HepG2 (cell line): ENCODE measurements around the gene HOMEZ. TPM values are rescaled to one million over a fixed set of nuclear protein-coding genes. Genes with fewer than 3 reads are reported as not detected.
A peak's percentile ranks its signal among the peaks of the same experiment; 100 is the strongest.

Experiments
- ATF6 ChIP-seq: sonication (generic); formaldehyde crosslinking; conservative IDR thresholded peaks from 2 replicates; pipeline ENCODE4 v1.4.0; 2020; ENCODE audit warnings: missing genetic modification reagents
- BATF2 ChIP-seq: sonication (generic); formaldehyde crosslinking; IDR thresholded peaks from 2 replicates; pipeline ENCODE4 v1.8.0; 2022; ENCODE audit warnings: mild to moderate bottlenecking, missing genetic modification reagents, moderate library complexity
- CREB1 ChIP-seq, 2 experiments: fragments of 450-650 bp in 1 of 2; IDR thresholded peaks; 2 replicates each; pipeline ENCODE4 v1.6.1; 2016 to 2017; ENCODE audit warnings: control low read depth in 1 of 2, mild to moderate bottlenecking in 1 of 2, missing compliant biosample characterization in 1 of 2, missing genetic modification characterization in 1 of 2
- E2F5 ChIP-seq: sonication (generic); formaldehyde crosslinking; conservative IDR thresholded peaks from 2 replicates; pipeline ENCODE4 v1.4.0; 2020; ENCODE audit warnings: missing genetic modification reagents
- GRHL1 ChIP-seq: sonication (generic); formaldehyde crosslinking; conservative IDR thresholded peaks from 2 replicates; pipeline ENCODE4 v1.8.0; 2022; ENCODE audit warnings: missing genetic modification reagents
- KDM4B ChIP-seq: sonication (generic); formaldehyde crosslinking; IDR thresholded peaks from 2 replicates; pipeline ENCODE4 v1.4.0; 2020; ENCODE audit warnings: missing genetic modification reagents
- MBNL3 ChIP-seq: fragments of 250-450 bp; sonication (Bioruptor Pico); conservative IDR thresholded peaks from 2 replicates; pipeline ENCODE4 v1.8.0; 2022; ENCODE audit warnings: mild to moderate bottlenecking, inconsistent platforms
- NONO ChIP-seq, 2 experiments: fragments of 450-650 bp in 1 of 2; sonication (generic) in 1 of 2; formaldehyde crosslinking in 1 of 2; IDR thresholded peaks in 1 of 2; conservative IDR thresholded peaks in 1 of 2; 2 replicates each; pipeline versions ENCODE4 v1.6.1 to v1.8.0; 2017 to 2022; ENCODE audit warnings: mild to moderate bottlenecking in 1 of 2, missing genetic modification reagents in 1 of 2, moderate library complexity in 1 of 2
- NR2C2 ChIP-seq: sonication (generic); formaldehyde crosslinking; IDR thresholded peaks from 2 replicates; pipeline ENCODE4 v1.4.0; 2020; ENCODE audit warnings: missing genetic modification reagents, mild to moderate bottlenecking, moderate library complexity, borderline replicate concordance
- RBM22 ChIP-seq: fragments of 200-400 bp; formaldehyde crosslinking; optimal IDR thresholded peaks from 2 replicates; pipeline ENCODE3; 2017; ENCODE audit warnings: mild to moderate bottlenecking, low read length, moderate library complexity
- ZNF101 ChIP-seq: sonication (generic); formaldehyde crosslinking; IDR thresholded peaks from 2 replicates; pipeline ENCODE4 v1.4.0; 2020; ENCODE audit warnings: mild to moderate bottlenecking, low read depth, missing genetic modification reagents, borderline replicate concordance
- ZNF530 ChIP-seq: sonication (generic); formaldehyde crosslinking; IDR thresholded peaks from 2 replicates; pipeline ENCODE4 v1.5.0; 2020; ENCODE audit warnings: low read depth, mild to moderate bottlenecking, missing genetic modification reagents
- polyA plus RNA-seq, 8 experiments: library from polyadenylated mRNA; depleted of rRNA in 3 of 8; stranded (reverse) in 7 of 8; unstranded in 1 of 8; fragments of >200 nt; fragmentation: Illumina TruSeq in 4 of 8; extraction: Trizol in 4 of 8; gene quantifications; 2 replicates each; pipeline versions ENCODE4 v1.2.1 to v1.2.3, GENCODE V29; 2011 to 2016; ENCODE audit warnings: low read depth in 4 of 8, missing spikeins in 1 of 8, mixed read lengths in 1 of 8; ENCODE audit not compliant: insufficient read depth in 1 of 8
- total RNA-seq, 5 experiments: library from RNA; depleted of rRNA; stranded (reverse); fragments of >200 nt; fragmentation: Illumina TruSeq; extraction: Trizol; gene quantifications; 2 replicates each; pipeline ENCODE4 v1.2.3, GENCODE V29; 2016; ENCODE audit warnings: low read depth in 1 of 5

Gene HOMEZ
- total and polyA plus RNA-seq, 2 of the 13 experiments (the other 11 are each of a cell fraction or from before 2014, with no cell fraction given) = 14.5 to 31.8 TPM

- no peak for TF ChIP-seq MBNL3
- TF ChIP-seq ATF6 = no peak
- TF ChIP-seq CREB1 (IDR thresholded peaks at IDR 0.05) = peak; percentile 80
- TF ChIP-seq CREB1 (CRISPR knock-in tag; IDR thresholded peaks at IDR 0.05) = no peak
- no peak for TF ChIP-seq NR2C2 (CRISPR knock-in tag)
- peak; percentile 68 for TF ChIP-seq RBM22
- no peak for TF ChIP-seq BATF2
- TF ChIP-seq ZNF530 (CRISPR knock-in tag) = no peak
- no peak for TF ChIP-seq E2F5 (CRISPR knock-in tag)
- TF ChIP-seq NONO (IDR thresholded peaks at IDR 0.05) = 0 out of 2 replicates have a peak, but pooled peaks have one; percentile 39
- no peak for TF ChIP-seq NONO (CRISPR knock-in tag; conservative IDR thresholded peaks at IDR 0.05)
- TF ChIP-seq KDM4B (CRISPR knock-in tag) = no peak
- no peak for TF ChIP-seq ZNF101
- no peak for TF ChIP-seq GRHL1
- TF ChIP-seq, all 625 proteins: peak for 14
Observed at GRCh38 chr14:23275412-23275811, 10.5 kb downstream of the HOMEZ start (continued).
